Muscle of leg (tissue), 11 donors: ENCODE data around the gene CYSTM1. TPM values are rescaled to one million over a fixed set of nuclear protein-coding genes. Genes with fewer than 3 reads are reported as not detected.

Experiments used
- DNase-seq: peaks from one replicate; pipeline ENCODE4 v3.0.0; 2013
- H3K27ac ChIP-seq: one replicate; pipeline ENCODE4 v1.5.1; 2013; ENCODE audit warnings: mild to moderate bottlenecking, low read length, control low read depth
- H3K27me3 ChIP-seq: one replicate; pipeline ENCODE4 v1.6.1; 2013; ENCODE audit warnings: low read length; ENCODE audit not compliant: control insufficient read depth, insufficient read depth
- H3K36me3 ChIP-seq: one replicate; pipeline ENCODE4 v1.6.1; 2013; ENCODE audit warnings: low read length; ENCODE audit not compliant: control insufficient read depth, insufficient read depth
- H3K4me1 ChIP-seq: one replicate; pipeline ENCODE4 v1.6.1; 2013; ENCODE audit warnings: low read length; ENCODE audit not compliant: control insufficient read depth, insufficient read depth
- H3K4me3 ChIP-seq: one replicate; pipeline ENCODE4 v1.5.1; 2013; ENCODE audit warnings: low read length, control low read depth
- H3K9me3 ChIP-seq: replicated peaks from 2 replicates; pipeline ENCODE4 v1.6.1; 2013; ENCODE audit warnings: low read depth, low read length; ENCODE audit not compliant: control insufficient read depth
- WGBS: methylation state at CpG from one replicate; pipeline ENCODE4 v1.1.5; 2013; ENCODE audit warnings: missing lambda C conversion rate; ENCODE audit not compliant: insufficient coverage; 5-methylcytosine and 5-hydroxymethylcytosine counted together
- polyA plus RNA-seq, 8 donors: library from polyadenylated mRNA; unstranded; fragments of 120-200 nt; gene quantifications; one replicate each; pipeline versions ENCODE4 v1.2.1 to v1.2.3, GENCODE V29; 2013; ENCODE audit warnings: inconsistent platforms in 1 of 8, low replicate concordance in 1 of 8; ENCODE audit not compliant: insufficient read length in 8 of 8, insufficient read depth in 1 of 8
- total RNA-seq: library from RNA; stranded (reverse); fragments of 120-200 nt; gene quantifications from one replicate; pipeline ENCODE4 v1.2.4, GENCODE V29; 2013

Gene CYSTM1
- total and polyA plus RNA-seq, 9 donors, result 20.0 to 36.5 (median 27.2) TPM

DNA sequence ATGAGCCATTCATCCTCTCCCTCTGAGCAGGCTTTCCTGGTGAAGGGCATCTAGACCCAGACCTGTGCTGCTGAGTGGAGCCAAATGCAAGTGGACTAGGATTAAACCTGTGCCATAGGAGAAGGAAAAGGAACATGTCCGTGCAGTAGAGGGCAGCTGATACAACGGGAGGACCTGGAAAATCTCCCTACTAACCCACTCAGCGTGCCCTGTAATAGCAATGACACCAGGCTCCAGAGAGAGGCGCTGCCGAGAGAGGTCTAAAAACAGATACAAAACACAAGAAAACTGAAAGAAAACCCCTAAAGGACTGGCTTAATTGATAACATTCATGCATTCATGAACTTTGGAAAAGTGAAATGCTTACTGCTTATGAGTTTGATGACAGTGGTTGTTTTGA is 67.1 kb downstream of the CYSTM1 start:
- Histone ChIP-seq H3K36me3 (peaks cover 23% of the 10 kb centered on the region), H3K27me3 (no peaks in the 10 kb centered on the region), H3K4me1 (peaks cover 64% of the 10 kb centered on the region), H3K27ac (peak overlapping the region; percentile 70), H3K9me3 (no peaks in the 10 kb centered on the region), H3K4me3 (no peak overlapping the region)
- WGBS, result no CpG with 5 or more reads among the region's 5 CpGs
- DNase-seq, result no peak

GRCh38 chr5:140242890-140243585 is 68.0 kb downstream of the CYSTM1 start:
- H3K9me3 ChIP-seq, result no peaks in the 10 kb centered on the region
- peaks cover 64% of the 10 kb centered on the region for H3K4me1 ChIP-seq
- peaks cover 23% of the 10 kb centered on the region for H3K36me3 ChIP-seq
- H3K27ac ChIP-seq, result peak overlapping the region; percentile 20
- H3K27me3 ChIP-seq, result no peaks in the 10 kb centered on the region
- H3K4me3 ChIP-seq, result no peak overlapping the region
- 89% methylated on average over 1 of the region's 4 CpGs for WGBS
- no peak for DNase-seq

GRCh38 chr5:140243706-140244250 is 68.8 kb downstream of the CYSTM1 start:
- DNase-seq, result no peak
- WGBS, result 80% methylated on average over 3 of the region's 4 CpGs
- Histone ChIP-seq H3K9me3 (no peaks in the 10 kb centered on the region), H3K36me3 (peaks cover 23% of the 10 kb centered on the region), H3K4me3 (no peak overlapping the region), H3K4me1 (peaks cover 68% of the 10 kb centered on the region), H3K27me3 (no peaks in the 10 kb centered on the region), H3K27ac (no peak overlapping the region)

DNA sequence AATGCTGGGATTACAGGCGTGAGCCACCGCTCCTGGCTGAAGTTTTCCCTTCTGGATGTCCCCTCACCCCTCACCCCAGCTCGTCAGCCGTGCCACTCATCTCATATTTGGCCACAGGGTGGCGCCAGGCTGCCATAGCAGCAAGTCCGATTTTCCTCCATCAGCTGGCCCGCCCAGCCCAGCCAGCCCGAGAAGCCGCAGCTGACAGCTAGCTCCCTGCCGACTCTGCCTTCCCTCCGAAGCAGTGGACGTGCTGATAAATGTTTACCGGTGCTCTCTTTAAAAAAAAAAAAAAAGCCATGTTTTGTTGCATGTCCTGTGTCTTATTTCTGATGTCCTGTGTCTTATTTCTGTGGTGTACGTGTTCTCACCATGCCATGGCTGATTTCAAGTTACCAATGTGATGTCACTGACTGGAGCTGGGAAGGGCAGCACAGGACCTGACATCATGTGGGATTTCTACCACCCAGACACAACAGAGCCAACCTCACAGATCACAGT is 69.6 kb downstream of the CYSTM1 start:
- peak; percentile 93 for DNase-seq
- no peak overlapping the region for H3K4me3 ChIP-seq
- WGBS, result 8% methylated on average over 12 of the region's 14 CpGs
- no peaks in the 10 kb centered on the region for H3K9me3 ChIP-seq
- H3K36me3 ChIP-seq, result peaks cover 26% of the 10 kb centered on the region
- H3K4me1 ChIP-seq, result peaks cover 68% of the 10 kb centered on the region
- H3K27ac ChIP-seq, result no peak overlapping the region
- no peaks in the 10 kb centered on the region for H3K27me3 ChIP-seq

- Histone ChIP-seq H3K9me3 (no peaks in the 10 kb centered on the region), H3K27me3 (no peaks in the 10 kb centered on the region), H3K4me3 (no peak overlapping the region), H3K4me1 (peaks cover 66% of the 10 kb centered on the region), H3K36me3 (peaks cover 31% of the 10 kb centered on the region), H3K27ac (peak overlapping the region; percentile 69)
- peak; percentile 65 for DNase-seq
- no CpG with 5 or more reads among the region's 5 CpGs for WGBS
Measured at GRCh38 chr5:140245341-140245740, 70.4 kb downstream of the CYSTM1 start.

DNA sequence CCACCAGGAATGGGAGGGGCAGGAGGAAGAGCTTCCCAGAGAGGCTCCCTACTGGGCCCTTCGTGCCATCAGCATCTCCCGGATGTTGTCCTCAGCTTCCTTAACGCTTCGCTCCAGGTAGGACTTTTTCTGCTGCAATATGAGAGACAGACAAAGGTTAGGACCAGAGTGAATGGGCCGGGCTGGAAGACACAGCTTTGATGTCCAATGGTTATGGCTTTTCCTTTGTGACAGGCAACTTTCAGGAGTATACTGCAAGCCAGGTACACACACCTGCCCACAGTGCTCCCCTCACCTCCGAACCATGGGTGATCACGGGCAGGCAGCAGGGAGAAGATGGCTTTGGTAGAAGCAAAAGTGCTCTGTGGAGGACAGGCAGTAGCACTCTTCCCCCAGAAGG is 70.9 kb downstream of the CYSTM1 start:
- Histone ChIP-seq H3K4me3 (no peak overlapping the region), H3K36me3 (peaks cover 31% of the 10 kb centered on the region), H3K27me3 (no peaks in the 10 kb centered on the region), H3K27ac (peak overlapping the region; percentile 69), H3K4me1 (peaks cover 61% of the 10 kb centered on the region), H3K9me3 (no peaks in the 10 kb centered on the region)
- 49% methylated on average over 5 of the region's 7 CpGs for WGBS
- no peak for DNase-seq

- peak; percentile 93 for DNase-seq
- Histone ChIP-seq H3K4me3 (no peak overlapping the region), H3K4me1 (peaks cover 55% of the 10 kb centered on the region), H3K27ac (peak overlapping the region; percentile 69), H3K36me3 (peaks cover 35% of the 10 kb centered on the region), H3K27me3 (no peaks in the 10 kb centered on the region), H3K9me3 (no peaks in the 10 kb centered on the region)
- 22% methylated on average over 4 of the region's 8 CpGs for WGBS
Measured at GRCh38 chr5:140246378-140247122, 71.6 kb downstream of the CYSTM1 start.

DNA sequence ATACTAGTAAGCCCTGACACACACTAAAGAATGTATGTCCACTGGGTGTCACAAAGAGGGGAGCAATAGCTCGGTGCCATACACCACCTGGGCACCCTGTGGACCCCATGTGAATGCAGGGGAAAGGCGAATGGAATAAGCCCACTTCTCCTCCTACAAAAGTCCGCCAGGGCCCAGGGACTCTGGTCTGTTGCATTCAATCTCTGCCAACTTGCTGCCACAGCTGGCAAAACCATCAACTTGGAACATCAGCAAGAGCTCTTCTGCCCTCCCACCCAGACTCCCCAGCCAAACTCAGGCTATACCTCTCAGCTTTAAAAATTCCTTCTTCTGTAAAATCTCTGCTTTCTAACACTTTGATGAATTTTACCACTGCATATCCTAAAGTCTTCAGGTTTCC is 73.4 kb downstream of the CYSTM1 start:
- Histone ChIP-seq H3K9me3 (no peaks in the 10 kb centered on the region), H3K27ac (no peak overlapping the region), H3K27me3 (no peaks in the 10 kb centered on the region), H3K4me3 (no peak overlapping the region), H3K36me3 (peaks cover 29% of the 10 kb centered on the region), H3K4me1 (peaks cover 39% of the 10 kb centered on the region)
- WGBS, result 36% methylated on average over 2 of the region's 3 CpGs
- peak; percentile 74 for DNase-seq

- WGBS, result 68% methylated on average over 2 of the region's 5 CpGs
- H3K4me1 ChIP-seq, result peaks cover 30% of the 10 kb centered on the region
- H3K27ac ChIP-seq, result no peak overlapping the region
Measured at GRCh38 chr5:140249536-140249935, 74.5 kb downstream of the CYSTM1 start.

DNA sequence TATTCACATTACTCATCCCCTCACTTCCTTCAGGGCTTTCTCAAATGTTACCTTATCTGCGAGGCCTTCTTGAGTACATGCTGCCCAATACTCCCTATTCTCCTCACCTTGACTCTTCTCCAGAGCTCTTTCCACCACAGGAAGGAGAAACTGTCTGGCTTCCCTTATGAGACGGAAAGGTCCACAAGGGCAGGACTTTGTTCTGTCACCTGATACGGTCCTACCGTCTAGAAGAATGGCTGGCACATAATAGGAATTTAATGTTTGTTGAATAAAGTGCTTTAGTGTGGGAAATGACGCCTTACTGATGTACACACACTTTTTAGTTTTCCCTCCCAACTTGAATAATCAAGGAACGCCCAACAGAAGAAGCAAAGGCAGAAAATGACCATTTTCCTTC is 75.4 kb downstream of the CYSTM1 start:
- no peaks in the 10 kb centered on the region for H3K9me3 ChIP-seq
- no peaks in the 10 kb centered on the region for H3K27me3 ChIP-seq
- peaks cover 21% of the 10 kb centered on the region for H3K4me1 ChIP-seq
- H3K36me3 ChIP-seq, result peaks cover 19% of the 10 kb centered on the region
- no peak overlapping the region for H3K27ac ChIP-seq
- DNase-seq, result no peak
- H3K4me3 ChIP-seq, result no peak overlapping the region
- 93% methylated on average over 2 of the region's 6 CpGs for WGBS

More at GRCh38 chr5:140249536-140249935, 74.5 kb downstream of the CYSTM1 start:
- H3K36me3 ChIP-seq, result peaks cover 25% of the 10 kb centered on the region
- H3K4me3 ChIP-seq, result no peak overlapping the region
- DNase-seq, result no peak
- H3K27me3 ChIP-seq, result no peaks in the 10 kb centered on the region
- H3K9me3 ChIP-seq, result no peaks in the 10 kb centered on the region
